DMS114 treated with DMSO at 0.1 percent for 48 hours (cell line): ENCODE measurements around the gene MYCBP.

Source experiments
- DNase-seq: peaks from one replicate; lab custom pipeline; 2025; ENCODE audit not compliant: unreplicated experiment; lab: John Stamatoyannopoulos, UW

Gene MYCBP

GRCh38 chr1:38826262-38826661, 46.9 kb downstream of the MYCBP start:
- no peak for DNase-seq

DNA sequence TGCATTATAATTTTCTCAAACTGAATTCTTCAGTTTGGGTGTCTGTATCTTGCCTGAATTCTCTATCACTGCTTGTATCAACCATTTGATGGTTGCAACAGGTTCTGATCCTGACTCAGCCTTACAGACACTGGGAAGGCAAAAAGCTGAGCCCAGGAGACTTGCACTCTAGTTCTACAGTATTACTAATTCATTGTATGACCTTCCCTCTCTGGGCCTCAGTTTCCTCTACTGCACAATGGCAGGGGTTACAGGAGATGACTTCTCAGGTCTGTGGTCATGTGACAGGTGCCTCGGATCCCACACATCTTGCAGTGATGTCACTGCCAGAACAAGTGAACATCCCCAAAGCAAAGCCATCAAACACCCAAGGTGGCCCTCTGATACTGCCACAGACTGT, 52.3 kb downstream of the MYCBP start:
- no peak for DNase-seq

GRCh38 chr1:38819516-38819915, 53.6 kb downstream of the MYCBP start:
- DNase-seq, result no peak

- no peak for DNase-seq
These were observed 54.1 kb downstream of the MYCBP start for GRCh38 chr1:38819040-38819439.

DNA sequence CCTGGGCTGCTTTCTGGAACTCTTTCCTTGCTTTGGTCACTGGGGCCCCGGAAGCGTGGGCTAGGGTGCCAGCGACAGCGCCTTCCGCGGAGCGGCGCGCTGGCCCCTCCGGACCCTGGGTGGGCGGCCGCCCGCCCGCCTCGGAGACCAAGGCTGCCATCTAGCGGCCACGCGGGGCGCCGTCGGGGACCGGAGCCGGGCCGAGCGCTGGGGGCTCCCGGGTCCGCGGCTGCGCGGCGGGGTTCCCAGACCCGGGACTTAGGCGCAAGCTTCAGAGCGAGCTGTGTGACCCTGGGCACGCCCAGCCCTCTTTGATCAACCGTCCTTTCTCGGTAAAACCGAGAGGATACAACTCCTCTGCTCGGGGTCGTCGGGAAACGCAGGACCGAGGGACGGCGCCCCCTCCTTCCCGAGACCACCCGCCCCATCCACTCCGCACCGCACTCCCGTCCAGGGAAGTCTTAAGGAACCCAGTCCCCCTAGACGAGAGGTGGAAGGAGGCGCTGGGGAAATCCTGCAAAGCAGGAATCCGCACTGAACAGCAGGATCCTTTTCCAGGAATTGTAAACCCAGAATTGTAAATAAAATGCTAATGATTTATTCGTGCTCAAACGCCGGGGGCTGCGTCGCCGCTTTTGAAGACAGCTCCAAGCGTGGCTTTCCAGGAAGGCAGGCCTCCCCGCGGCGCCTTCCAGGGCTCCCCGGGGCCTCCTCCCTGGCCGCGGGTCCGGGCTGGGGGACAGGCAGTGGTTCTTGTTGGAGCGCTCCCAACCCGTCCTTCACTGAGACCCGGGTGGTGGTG, 54.8 kb downstream of the MYCBP start:
- no peak for DNase-seq

DNA sequence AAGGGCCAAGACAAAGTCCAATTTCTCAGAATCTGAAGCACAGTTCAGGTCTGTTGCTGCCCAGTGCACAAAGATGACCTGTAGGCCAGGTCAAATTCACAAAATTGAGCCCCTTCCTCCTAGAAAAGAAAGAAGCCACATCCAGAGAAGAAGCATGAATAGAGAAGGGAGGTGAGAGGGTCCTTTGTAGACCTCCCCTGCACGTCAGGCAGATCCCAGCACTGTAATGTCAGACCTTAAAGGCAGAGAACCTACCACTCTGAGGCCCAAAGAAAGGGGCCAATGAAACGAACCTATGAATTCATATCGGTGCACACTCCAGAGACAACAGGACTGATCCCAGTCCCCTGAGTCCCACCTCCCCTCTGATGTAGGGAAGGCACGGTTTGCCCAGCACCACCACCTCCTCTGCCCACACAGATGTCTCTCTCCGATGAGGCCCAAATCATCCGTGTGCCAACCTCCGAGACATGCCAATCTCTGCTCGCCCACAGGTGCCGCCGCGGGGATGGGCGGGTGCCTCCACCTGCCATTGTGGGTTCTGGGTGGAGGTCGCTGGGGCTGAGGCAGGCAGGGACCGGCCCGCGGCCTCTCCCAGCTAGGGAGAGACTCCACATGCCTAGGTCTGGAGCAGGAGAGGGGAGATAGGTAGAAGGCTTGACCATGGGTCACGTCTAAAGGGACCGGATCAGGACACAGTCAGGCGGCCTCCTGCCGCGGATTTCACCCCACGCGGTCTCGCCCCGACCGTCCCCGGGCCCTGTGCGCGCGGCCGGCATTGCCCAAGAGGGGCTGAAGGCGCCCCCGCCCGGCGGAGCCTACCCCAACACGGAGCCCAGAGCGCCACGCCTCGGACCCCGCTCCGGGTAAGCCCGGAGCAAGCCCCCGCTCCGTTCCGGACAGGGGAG, 55.6 kb downstream of the MYCBP start:
- no peak for DNase-seq

DNA sequence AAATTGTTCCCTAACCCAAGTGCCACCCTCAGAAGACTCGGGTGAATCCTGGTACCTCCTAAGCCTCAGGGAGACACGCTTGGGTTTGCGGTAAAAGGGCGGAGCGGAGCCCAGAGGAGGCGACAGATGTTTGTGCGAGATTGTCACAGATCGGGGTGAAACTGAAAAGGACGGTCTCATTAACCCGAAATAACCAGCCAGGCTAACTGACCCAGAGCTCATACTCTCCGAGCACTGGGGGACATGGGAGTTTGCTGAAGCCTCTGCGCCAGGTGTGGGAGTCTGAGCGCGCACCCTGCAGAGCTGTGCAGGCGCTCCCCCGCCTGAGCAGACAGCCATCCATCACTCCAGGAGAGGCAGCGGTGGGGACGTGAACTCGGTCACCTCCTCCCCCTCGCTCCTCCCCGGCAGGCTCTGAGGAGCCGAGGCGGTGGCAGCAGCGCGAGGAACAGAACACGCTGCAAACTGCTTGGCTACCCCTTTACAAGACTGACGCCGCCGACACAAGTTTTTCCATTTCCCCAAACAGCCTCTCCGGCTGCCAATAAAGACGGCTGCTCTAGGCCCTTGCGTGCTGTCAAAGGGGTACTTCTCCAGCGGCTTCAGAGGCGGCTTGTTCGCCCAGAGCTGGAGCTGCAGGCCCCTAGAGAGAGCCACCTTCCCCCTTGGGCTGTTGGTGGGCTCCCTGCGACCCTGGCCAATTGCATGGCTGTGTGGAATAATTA, 57.1 kb downstream of the MYCBP start:
- no peak for DNase-seq

DNA sequence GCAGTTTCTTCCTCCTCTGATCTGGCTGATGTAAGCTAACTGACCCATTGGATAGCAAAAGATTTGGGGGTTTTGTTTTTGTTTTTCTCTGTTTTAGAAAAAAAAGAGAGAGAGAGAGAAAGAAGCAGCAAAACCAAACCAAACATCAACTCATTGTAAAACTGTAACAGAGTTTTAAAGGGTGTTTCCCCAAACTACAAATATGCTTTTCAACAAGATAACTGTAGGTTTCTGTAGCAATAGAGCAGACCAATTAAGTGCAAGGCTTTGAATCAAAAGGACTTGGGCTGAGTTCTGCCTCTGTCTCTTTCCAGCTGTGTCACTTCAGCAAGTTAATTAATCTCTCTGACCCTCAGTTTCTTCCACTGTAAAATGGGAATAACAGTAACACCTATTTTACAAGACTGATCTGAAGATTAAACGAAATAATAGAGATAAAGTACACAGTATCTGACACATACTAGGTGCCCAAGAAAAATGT, 58.1 kb downstream of the MYCBP start:
- DNase-seq, result no peak

DNA sequence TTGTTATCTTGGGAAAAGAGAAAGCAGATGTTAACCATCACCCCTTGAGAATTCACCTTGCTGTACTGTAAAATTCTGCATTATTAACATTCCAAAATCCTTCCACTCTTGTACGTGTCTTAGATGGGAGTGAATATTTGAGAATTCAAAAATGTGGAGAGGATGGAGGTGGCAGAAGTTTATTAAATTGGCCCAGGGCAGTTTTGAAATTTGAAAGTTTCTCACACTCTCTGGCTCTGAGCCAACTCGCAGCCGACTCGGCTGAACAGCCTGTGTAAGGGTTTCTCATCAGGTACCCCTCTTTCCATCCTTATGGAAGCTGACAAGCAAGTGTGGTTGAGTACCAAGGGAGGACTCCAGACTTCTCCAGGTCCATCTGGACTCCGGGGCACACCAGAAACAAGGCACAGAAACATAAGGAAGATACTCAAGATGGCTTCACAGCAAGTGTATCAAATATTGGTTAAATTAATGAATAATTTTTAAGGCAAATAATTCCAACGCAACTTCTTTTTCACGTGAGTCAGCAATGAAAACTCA, 58.6 kb downstream of the MYCBP start:
- no peak for DNase-seq

GRCh38 chr1:38812981-38813380, 60.2 kb downstream of the MYCBP start:
- DNase-seq, result no peak
